GM12878 (cell line): ENCODE results near the gene TNS4.

Experiments used
- EZH2 ChIP-seq: IDR thresholded peaks from 2 replicates; pipeline ENCODE4 v1.6.1; 2012; ENCODE audit warnings: low read depth, mild to moderate bottlenecking, control low read depth, inconsistent platforms, low read length, borderline replicate concordance; ENCODE audit not compliant: control insufficient read depth
- HDAC2 ChIP-seq: fragments of 200-600 bp; sonication (generic); IDR thresholded peaks from 2 replicates; pipeline ENCODE4 v1.6.1; 2017
- USF2 ChIP-seq: IDR thresholded peaks from 2 replicates; pipeline ENCODE4 v1.6.1; 2011; ENCODE audit warnings: low read depth, low read length, improper control_type of control experiment, borderline replicate concordance

- TF ChIP-seq EZH2 (no peak), HDAC2 (no peak), USF2 (no peak)
Observed at GRCh38 chr17:40515491-40516041, 14.1 kb upstream of the TNS4 start.
